Sigmoid colon (tissue), 7 donors: ENCODE results near the gene PEX11B. TPM values are rescaled to one million over a fixed set of nuclear protein-coding genes. Genes with fewer than 3 reads are reported as not detected.

Experiments used
- DNase-seq: peaks from one replicate; pipeline ENCODE4 v3.0.0-alpha.2; 2019
- H3K27ac ChIP-seq, 4 donors: fragments of 200-600 bp; sonication (generic); one replicate each; pipeline ENCODE4 v1.5.1; 2016 to 2019; ENCODE audit warnings: mild to moderate bottlenecking in 1 of 4
- H3K27me3 ChIP-seq, 3 donors: fragments of 200-600 bp; sonication (generic); one replicate each; pipeline ENCODE4 v1.5.1; 2019; ENCODE audit warnings: mild to moderate bottlenecking in 1 of 3
- H3K36me3 ChIP-seq, 4 donors: fragments of 200-600 bp; sonication (generic); one replicate each; pipeline ENCODE4 v1.5.1; 2016 to 2019
- H3K4me1 ChIP-seq, 4 donors: fragments of 200-600 bp; sonication (generic); one replicate each; pipeline ENCODE4 v1.5.1; 2017 to 2019
- H3K4me3 ChIP-seq, 4 donors: fragments of 200-600 bp; sonication (generic); one replicate each; pipeline ENCODE4 v1.5.1; 2017 to 2019; ENCODE audit warnings: mild to moderate bottlenecking in 2 of 4, moderate library complexity in 1 of 4
- H3K9me3 ChIP-seq, 4 donors: fragments of 200-600 bp in 3 of 4; sonication (generic) in 3 of 4; one replicate each; pipeline versions ENCODE4 v1.5.1 to v1.6.1; 2013 to 2019
- EP300 ChIP-seq, 4 donors: sonication (generic); formaldehyde crosslinking; IDR thresholded peaks; one replicate each; pipeline ENCODE4 v1.6.1; 2017; ENCODE audit warnings: antibody characterized with exemption in 4 of 4
- POLR2A ChIP-seq, 2 donors: fragments of 450-650 bp; IDR thresholded peaks; one replicate each; pipeline ENCODE4 v1.6.1; 2016; ENCODE audit warnings: antibody characterized with exemption in 2 of 2, mild to moderate bottlenecking in 2 of 2, moderate library complexity in 2 of 2
- POLR2AphosphoS5 ChIP-seq, 4 donors: sonication (generic); formaldehyde crosslinking; IDR thresholded peaks; one replicate each; pipeline ENCODE4 v1.6.1; 2017; ENCODE audit warnings: antibody characterized with exemption in 4 of 4
- WGBS, 2 donors: extraction: QIAGEN DNeasy Blood & Tissue Kit; methylation state at CpG; one replicate each; pipeline ENCODE4 v1.1.7; 2013; 5-methylcytosine and 5-hydroxymethylcytosine counted together
- intact Hi-C: fragments of 100-400 bp; cut with DNase I; formaldehyde crosslinking; loops from one replicate; pipeline ENCODE4 v1.15.1; 2023
- polyA plus RNA-seq, 3 donors: library from polyadenylated mRNA; stranded (reverse); fragments of 200-250 nt; gene quantifications; one replicate each; pipeline ENCODE4 v1.2.3, GENCODE V29; 2013
- total RNA-seq, 4 donors: library from RNA; depleted of rRNA; stranded (reverse); fragments of >200 nt; gene quantifications; one replicate each; pipeline ENCODE4 v1.1.0, GENCODE V29; 2016
- TF ChIP-seq, protein P1 (sequence below), 4 experiments: fragments of 450-650 bp in 3 of 4; fragments of 200-600 bp in 1 of 4; IDR thresholded peaks; one replicate each; pipeline ENCODE4 v1.5.1; 2016 to 2019; ENCODE audit warnings: antibody characterized with exemption in 4 of 4, mild to moderate bottlenecking in 3 of 4, moderate library complexity in 2 of 4
- donor health status: healthy with polysubstance abuse.
- donor health status: Bipolar disorder and iron deficiency.
- donor health status: healthy.

PEX11B gene
- total and polyA plus RNA-seq, 7 donors, result 20.2 to 41.8 (median 22.5) TPM

- Histone ChIP-seq H3K36me3 (no peaks in the 10 kb centered on the region), H3K4me3 (no peak overlapping the region), H3K27ac (no peak overlapping the region), H3K4me1 (peaks cover 0 to 3% (median under 1%) of the 10 kb centered on the region in 4 donors), H3K9me3 (no peaks in the 10 kb centered on the region), H3K27me3 (no peaks in the 10 kb centered on the region)
- DNase-seq, result no peak
- TF ChIP-seq POLR2A (IDR thresholded peaks at IDR 0.05) (no peak), EP300 (IDR thresholded peaks at IDR 0.05) (no peak), POLR2AphosphoS5 (IDR thresholded peaks at IDR 0.05) (no peak)
- TF ChIP-seq, protein P1, sequence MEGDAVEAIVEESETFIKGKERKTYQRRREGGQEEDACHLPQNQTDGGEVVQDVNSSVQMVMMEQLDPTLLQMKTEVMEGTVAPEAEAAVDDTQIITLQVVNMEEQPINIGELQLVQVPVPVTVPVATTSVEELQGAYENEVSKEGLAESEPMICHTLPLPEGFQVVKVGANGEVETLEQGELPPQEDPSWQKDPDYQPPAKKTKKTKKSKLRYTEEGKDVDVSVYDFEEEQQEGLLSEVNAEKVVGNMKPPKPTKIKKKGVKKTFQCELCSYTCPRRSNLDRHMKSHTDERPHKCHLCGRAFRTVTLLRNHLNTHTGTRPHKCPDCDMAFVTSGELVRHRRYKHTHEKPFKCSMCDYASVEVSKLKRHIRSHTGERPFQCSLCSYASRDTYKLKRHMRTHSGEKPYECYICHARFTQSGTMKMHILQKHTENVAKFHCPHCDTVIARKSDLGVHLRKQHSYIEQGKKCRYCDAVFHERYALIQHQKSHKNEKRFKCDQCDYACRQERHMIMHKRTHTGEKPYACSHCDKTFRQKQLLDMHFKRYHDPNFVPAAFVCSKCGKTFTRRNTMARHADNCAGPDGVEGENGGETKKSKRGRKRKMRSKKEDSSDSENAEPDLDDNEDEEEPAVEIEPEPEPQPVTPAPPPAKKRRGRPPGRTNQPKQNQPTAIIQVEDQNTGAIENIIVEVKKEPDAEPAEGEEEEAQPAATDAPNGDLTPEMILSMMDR (IDR thresholded peaks at IDR 0.05), result no peak
- 84 to 92% methylated on average over 1 of the region's 1 CpG for WGBS, 2 donors
- intact Hi-C loops, result no loop called here
Observed at GRCh38 chr1:145897969-145898368, 20.5 kb downstream of the PEX11B start.

- Histone ChIP-seq H3K4me1 (peaks cover 0 to 21% (median 18%) of the 10 kb centered on the region in 4 donors), H3K27ac (no peak overlapping the region), H3K9me3 (no peaks in the 10 kb centered on the region), H3K4me3 (no peak overlapping the region), H3K27me3 (no peaks in the 10 kb centered on the region), H3K36me3 (no peaks in the 10 kb centered on the region)
- intact Hi-C loops, result no loop called here
- DNase-seq, result no peak
- 95 to 100% methylated on average over 1 of the region's 1 CpG for WGBS, 2 donors
- TF ChIP-seq POLR2AphosphoS5 (IDR thresholded peaks at IDR 0.05) (no peak), POLR2A (IDR thresholded peaks at IDR 0.05) (no peak)
- TF ChIP-seq, protein P1 (IDR thresholded peaks at IDR 0.05), result no peak
Observed at GRCh38 chr1:145895471-145895870, 23.0 kb downstream of the PEX11B start.

DNA sequence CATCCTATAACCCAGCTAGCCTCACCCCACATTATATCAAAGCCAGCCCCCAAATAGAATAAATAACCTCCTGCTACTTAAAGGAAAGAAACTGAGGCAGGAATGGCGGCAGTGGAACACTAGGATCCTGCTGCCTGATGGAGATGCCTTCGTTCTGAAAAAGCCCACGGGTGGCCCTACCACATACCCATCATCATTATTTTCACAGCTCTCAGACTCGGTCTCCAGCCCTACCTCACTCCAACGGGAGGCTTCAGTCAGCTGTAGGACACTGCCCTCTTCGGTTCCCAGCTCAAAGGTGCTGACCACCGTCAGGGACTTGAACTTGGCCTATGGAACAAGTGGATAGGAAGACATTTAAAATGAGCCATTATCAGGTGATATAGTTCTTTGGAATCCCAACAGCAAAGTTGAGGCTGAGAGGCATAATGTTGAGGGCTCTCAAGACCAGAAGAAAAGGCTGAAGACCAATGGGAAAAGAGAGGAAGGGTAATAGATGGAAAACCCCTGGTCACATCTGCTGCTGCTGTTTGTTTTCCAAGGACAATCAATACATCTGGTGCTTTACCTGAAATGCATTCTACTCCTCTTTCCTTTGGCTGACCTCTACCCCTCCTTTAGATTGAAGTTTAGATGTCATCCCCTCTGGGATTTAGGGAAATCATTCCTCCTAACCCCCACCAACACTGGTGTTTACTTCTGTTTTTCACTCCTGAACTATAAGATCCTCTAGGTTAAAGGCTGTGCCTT, 25.0 kb downstream of the PEX11B start:
- Histone ChIP-seq H3K4me1 (peaks cover 0 to 21% (median 18%) of the 10 kb centered on the region in 4 donors), H3K27me3 (no peaks in the 10 kb centered on the region), H3K9me3 (no peaks in the 10 kb centered on the region), H3K4me3 (no peak overlapping the region), H3K27ac (peak overlapping the region; percentile 78 to 86 (median 78)), H3K36me3 (no peaks in the 10 kb centered on the region)
- intact Hi-C loops, result loop anchor here (2.0 to 5.0 kb wide), 2 partner anchors 21 to 36 kb away; partner anchors contain the start of gene PIAS3
- 90 to 93% methylated on average over 7 of the region's 7 CpGs for WGBS, 2 donors
- no peak for DNase-seq
- TF ChIP-seq, protein P1 (IDR thresholded peaks at IDR 0.05), result no peak
- no peak for TF ChIP-seq EP300 (IDR thresholded peaks at IDR 0.05)
- TF ChIP-seq POLR2AphosphoS5 (IDR thresholded peaks at IDR 0.05), result no peak
- TF ChIP-seq POLR2A (IDR thresholded peaks at IDR 0.05), result no peak

GRCh38 chr1:145892486-145893087, 25.9 kb downstream of the PEX11B start:
- no peaks in the 10 kb centered on the region for H3K9me3 ChIP-seq
- H3K27ac ChIP-seq, result peak overlapping the region; percentile 78 to 86 (median 78)
- H3K4me3 ChIP-seq, result peak overlapping the region in 1 of 4 donors; percentile 24
- 61 to 70% methylated on average over 3 of the region's 3 CpGs for WGBS, 2 donors
- no peak for DNase-seq
- no peaks in the 10 kb centered on the region for H3K36me3 ChIP-seq
- no peaks in the 10 kb centered on the region for H3K27me3 ChIP-seq
- TF ChIP-seq POLR2A (IDR thresholded peaks at IDR 0.05) (no peak), POLR2AphosphoS5 (IDR thresholded peaks at IDR 0.05) (no peak), EP300 (IDR thresholded peaks at IDR 0.05) (no peak)
- TF ChIP-seq, protein P1 (IDR thresholded peaks at IDR 0.05), result no peak
- H3K4me1 ChIP-seq, result peaks cover 0 to 21% (median 18%) of the 10 kb centered on the region in 4 donors
- intact Hi-C loops, result loop anchor here (1.0 to 5.0 kb wide), 4 partner anchors 18 to 121 kb away; partner anchors contain the start of genes ITGA10 and PIAS3
